AG10803 (cell line): ENCODE measurements around the gene NOX5.

ENCODE experiments used
- DNase-seq: peaks from one replicate; pipeline ENCODE4 v3.0.0; 2010; ENCODE audit warnings: low read depth
- H3K4me3 ChIP-seq: 2 replicates; pipeline ENCODE4 v1.5.1; 2011; ENCODE audit warnings: mild to moderate bottlenecking, low read length, control low read depth
- TF ChIP-seq, protein P1 (sequence below): conservative IDR thresholded peaks from 2 replicates; pipeline ENCODE4 v1.5.1; 2011; ENCODE audit warnings: mild to moderate bottlenecking, low read length, control low read depth, inconsistent platforms

Gene NOX5

GRCh38 chr15:69086427-69087204 is 72.1 kb downstream of the NOX5 start:
- TF ChIP-seq, protein P1, sequence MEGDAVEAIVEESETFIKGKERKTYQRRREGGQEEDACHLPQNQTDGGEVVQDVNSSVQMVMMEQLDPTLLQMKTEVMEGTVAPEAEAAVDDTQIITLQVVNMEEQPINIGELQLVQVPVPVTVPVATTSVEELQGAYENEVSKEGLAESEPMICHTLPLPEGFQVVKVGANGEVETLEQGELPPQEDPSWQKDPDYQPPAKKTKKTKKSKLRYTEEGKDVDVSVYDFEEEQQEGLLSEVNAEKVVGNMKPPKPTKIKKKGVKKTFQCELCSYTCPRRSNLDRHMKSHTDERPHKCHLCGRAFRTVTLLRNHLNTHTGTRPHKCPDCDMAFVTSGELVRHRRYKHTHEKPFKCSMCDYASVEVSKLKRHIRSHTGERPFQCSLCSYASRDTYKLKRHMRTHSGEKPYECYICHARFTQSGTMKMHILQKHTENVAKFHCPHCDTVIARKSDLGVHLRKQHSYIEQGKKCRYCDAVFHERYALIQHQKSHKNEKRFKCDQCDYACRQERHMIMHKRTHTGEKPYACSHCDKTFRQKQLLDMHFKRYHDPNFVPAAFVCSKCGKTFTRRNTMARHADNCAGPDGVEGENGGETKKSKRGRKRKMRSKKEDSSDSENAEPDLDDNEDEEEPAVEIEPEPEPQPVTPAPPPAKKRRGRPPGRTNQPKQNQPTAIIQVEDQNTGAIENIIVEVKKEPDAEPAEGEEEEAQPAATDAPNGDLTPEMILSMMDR, result no peak
- H3K4me3 ChIP-seq, result no peak overlapping the region
- no peak for DNase-seq

GRCh38 chr15:69087366-69087976 is 73.0 kb downstream of the NOX5 start:
- DNase-seq, result no peak
- H3K4me3 ChIP-seq, result no peak overlapping the region
- TF ChIP-seq, protein P1, result no peak

GRCh38 chr15:69088300-69088965 is 73.9 kb downstream of the NOX5 start:
- DNase-seq, result no peak

DNA sequence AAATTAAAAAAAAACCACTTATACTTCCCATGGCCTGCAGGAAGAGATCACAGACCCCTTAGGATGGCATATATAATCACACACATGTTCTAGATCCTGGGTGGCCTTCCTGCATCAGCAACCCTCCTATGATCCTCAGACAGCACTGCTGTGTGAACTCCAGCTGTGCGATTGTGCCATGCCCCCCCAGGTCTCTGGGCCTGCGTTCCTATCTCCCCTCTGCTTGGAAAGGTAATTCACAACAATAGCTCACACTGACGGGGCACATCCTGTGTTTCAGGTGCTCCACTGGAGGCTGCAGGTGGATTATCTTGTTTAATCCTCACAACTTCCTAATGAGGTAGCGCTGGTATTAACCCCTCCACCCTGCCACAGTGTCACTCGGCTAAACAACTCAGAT is 74.8 kb downstream of the NOX5 start:
- TF ChIP-seq, protein P1, result no peak

More at GRCh38 chr15:69088300-69088965, 73.9 kb downstream of the NOX5 start:
- TF ChIP-seq, protein P1, result no peak
- no peak overlapping the region for H3K4me3 ChIP-seq

GRCh38 chr15:69090197-69090948 is 75.9 kb downstream of the NOX5 start:
- peak; percentile 44 for DNase-seq
- TF ChIP-seq, protein P1, result no peak
- H3K4me3 ChIP-seq, result no peak overlapping the region

More for the DNA sequence above, 74.8 kb downstream of the NOX5 start:
- H3K4me3 ChIP-seq, result no peak overlapping the region
- DNase-seq, result no peak

- no peak overlapping the region for H3K4me3 ChIP-seq
- TF ChIP-seq, protein P1, result no peak
- no peak for DNase-seq
Observed at GRCh38 chr15:69091654-69092053, 77.2 kb downstream of the NOX5 start.
